ENCODE data around the gene SNAPC4. TPM values are rescaled to one million over a fixed set of nuclear protein-coding genes. Genes with fewer than 3 reads are reported as not detected.
A peak's percentile ranks its signal among the peaks of the same experiment; 100 is the strongest.
"Not testable (repeated sequence)": the region's sequence is repeated elsewhere in the genome, so short reads cannot be mapped to it uniquely, and the experiment has no call there.

Gene SNAPC4
- total RNA-seq, 1 experiment from 2014 or later, result 24.8 TPM

DNA sequence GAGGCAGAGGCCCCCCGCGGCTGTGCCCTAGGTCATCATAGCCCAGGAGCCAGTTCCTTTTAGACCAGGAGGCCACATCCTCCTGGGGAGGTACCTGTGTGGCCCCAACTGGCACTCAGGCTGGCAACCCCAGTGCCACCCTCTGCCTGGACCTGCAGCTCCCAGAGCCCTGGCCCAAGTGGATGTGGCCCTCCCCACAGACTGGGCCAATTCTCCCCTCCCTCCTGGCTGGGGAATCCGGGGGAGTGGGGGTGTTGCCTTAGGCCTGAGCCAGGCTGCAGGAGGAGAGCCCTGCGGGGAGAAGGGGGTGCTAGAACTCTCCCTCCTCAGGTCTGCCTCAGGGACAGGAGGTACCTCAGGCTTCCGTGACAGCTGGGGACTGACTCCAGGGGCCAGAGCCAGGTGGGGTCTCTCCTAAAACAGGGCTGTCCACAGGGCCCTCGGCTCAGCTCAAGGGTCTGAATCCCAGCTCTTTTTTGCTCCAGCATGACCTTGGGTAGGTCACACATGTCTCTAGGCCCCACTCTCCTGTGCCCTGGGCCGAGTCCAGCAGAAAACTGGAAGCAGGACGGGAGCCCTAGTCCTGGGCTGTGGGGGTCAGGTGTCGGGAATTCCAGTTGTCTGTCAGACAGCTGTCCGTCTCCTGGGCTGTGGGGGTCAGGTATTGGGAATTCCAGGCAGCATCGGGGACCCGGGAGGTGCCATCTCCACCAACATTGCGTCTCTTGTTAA lies 46.0 kb downstream of the SNAPC4 start:
- TF ChIP-seq CTCF (conservative IDR thresholded peaks at IDR 0.05; ENCODE audit: low read depth, low read length), result no peak
- TF ChIP-seq EZH2 (IDR thresholded peaks at IDR 0.05; ENCODE audit: borderline replicate concordance, low read depth, low read length, poor library complexity, severe bottlenecking), result no peak
- H3K27ac ChIP-seq (ENCODE audit: low read depth, low read length, poor library complexity, severe bottlenecking), result no peak overlapping the region
- no peaks in the 10 kb centered on the region for H3K36me3 ChIP-seq (ENCODE audit: insufficient read depth, low read length, poor library complexity, severe bottlenecking)
- H3K9me3 ChIP-seq (ENCODE audit: low read depth, low read length, poor library complexity, severe bottlenecking), result no peaks in the 10 kb centered on the region
- H3K4me3 ChIP-seq (ENCODE audit: low read depth, low read length, poor library complexity, severe bottlenecking), result no peak overlapping the region
- H3K4me1 ChIP-seq (ENCODE audit: insufficient read depth, low read length, poor library complexity, severe bottlenecking), result no peaks in the 10 kb centered on the region
- intact Hi-C loops (cut with micrococcal nuclease; ENCODE audit: unreplicated experiment), result no loop called here
- no peaks in the 10 kb centered on the region for H3K27me3 ChIP-seq (replicated peaks; ENCODE audit: insufficient read depth, low read depth, low read length, poor library complexity)
- no TSS peak for BruUV-seq (replicated peaks)
- DNase-seq (ENCODE audit: low spot score), result no peak
- ChIA-PET CTCF (no interaction called here), POLR2A (ENCODE audit: low non-redundant PET) (no interaction called here)

- Histone ChIP-seq H3K27ac (ENCODE audit: low read depth, low read length, poor library complexity, severe bottlenecking) (no peak overlapping the region), H3K36me3 (ENCODE audit: insufficient read depth, low read length, poor library complexity, severe bottlenecking) (no peaks in the 10 kb centered on the region), H3K4me3 (ENCODE audit: low read depth, low read length, poor library complexity, severe bottlenecking) (no peak overlapping the region), H3K9me3 (ENCODE audit: low read depth, low read length, poor library complexity, severe bottlenecking) (no peaks in the 10 kb centered on the region), H3K27me3 (replicated peaks; ENCODE audit: insufficient read depth, low read depth, low read length, poor library complexity) (no peaks in the 10 kb centered on the region), H3K4me1 (ENCODE audit: insufficient read depth, low read length, poor library complexity, severe bottlenecking) (no peaks in the 10 kb centered on the region)
- ChIA-PET CTCF (no interaction called here), POLR2A (ENCODE audit: low non-redundant PET) (no interaction called here)
- DNase-seq (ENCODE audit: low spot score), result no peak
- BruUV-seq (replicated peaks), result no TSS peak
- intact Hi-C loops (cut with micrococcal nuclease; ENCODE audit: unreplicated experiment), result no loop called here
- TF ChIP-seq EZH2 (IDR thresholded peaks at IDR 0.05; ENCODE audit: borderline replicate concordance, low read depth, low read length, poor library complexity, severe bottlenecking) (no peak), CTCF (conservative IDR thresholded peaks at IDR 0.05; ENCODE audit: low read depth, low read length) (no peak)
Observed at GRCh38 chr9:136353088-136353487, 46.9 kb downstream of the SNAPC4 start.

DNA sequence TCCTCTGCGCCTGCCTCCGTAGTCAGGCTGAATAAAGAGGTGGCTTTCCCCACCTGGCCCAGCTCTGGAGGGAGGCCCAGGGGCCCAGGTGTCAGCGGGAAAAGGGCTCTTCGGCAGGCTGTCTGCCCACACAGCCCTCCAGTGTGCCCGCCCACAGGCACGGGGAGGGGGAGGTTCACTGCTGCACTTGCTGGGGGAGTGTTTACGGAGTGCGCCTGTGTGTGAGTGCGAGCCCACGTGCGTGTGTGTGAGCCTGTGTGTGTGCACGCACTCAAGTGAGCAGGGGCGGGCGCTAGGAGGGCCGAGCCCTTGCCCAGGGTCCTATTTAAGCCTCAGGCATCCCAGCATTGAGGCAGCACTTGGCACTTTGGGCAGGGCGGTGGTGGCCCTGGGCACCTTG lies 47.3 kb downstream of the SNAPC4 start:
- CTCF ChIA-PET, result no interaction called here
- peak; percentile 37 for DNase-seq (ENCODE audit: low spot score)
- POLR2A ChIA-PET (ENCODE audit: low non-redundant PET), result no interaction called here
- no peaks in the 10 kb centered on the region for H3K27me3 ChIP-seq (replicated peaks; ENCODE audit: insufficient read depth, low read depth, low read length, poor library complexity)
- H3K9me3 ChIP-seq (ENCODE audit: low read depth, low read length, poor library complexity, severe bottlenecking), result no peaks in the 10 kb centered on the region
- TF ChIP-seq CTCF (conservative IDR thresholded peaks at IDR 0.05; ENCODE audit: low read depth, low read length), result no peak
- TF ChIP-seq EZH2 (IDR thresholded peaks at IDR 0.05; ENCODE audit: borderline replicate concordance, low read depth, low read length, poor library complexity, severe bottlenecking), result no peak
- no peak overlapping the region for H3K4me3 ChIP-seq (ENCODE audit: low read depth, low read length, poor library complexity, severe bottlenecking)
- intact Hi-C loops (cut with micrococcal nuclease; ENCODE audit: unreplicated experiment), result no loop called here
- no peaks in the 10 kb centered on the region for H3K4me1 ChIP-seq (ENCODE audit: insufficient read depth, low read length, poor library complexity, severe bottlenecking)
- no peaks in the 10 kb centered on the region for H3K36me3 ChIP-seq (ENCODE audit: insufficient read depth, low read length, poor library complexity, severe bottlenecking)
- H3K27ac ChIP-seq (ENCODE audit: low read depth, low read length, poor library complexity, severe bottlenecking), result no peak overlapping the region
- BruUV-seq (replicated peaks), result no TSS peak

- H3K4me1 ChIP-seq (ENCODE audit: insufficient read depth, low read length, poor library complexity, severe bottlenecking); H3K4me3 ChIP-seq (ENCODE audit: low read depth, low read length, poor library complexity, severe bottlenecking); H3K27me3 ChIP-seq (replicated peaks; ENCODE audit: insufficient read depth, low read depth, low read length, poor library complexity); DNase-seq (ENCODE audit: low spot score); BruUV-seq (replicated peaks); H3K27ac ChIP-seq (ENCODE audit: low read depth, low read length, poor library complexity, severe bottlenecking); CTCF ChIA-PET; H3K36me3 ChIP-seq (ENCODE audit: insufficient read depth, low read length, poor library complexity, severe bottlenecking); H3K9me3 ChIP-seq (ENCODE audit: low read depth, low read length, poor library complexity, severe bottlenecking); POLR2A ChIA-PET (ENCODE audit: low non-redundant PET); intact Hi-C loops (cut with micrococcal nuclease; ENCODE audit: unreplicated experiment): not testable (repeated sequence)
Observed at GRCh38 chr9:136351868-136352267, 48.1 kb downstream of the SNAPC4 start.

Data from A673 (cell line).